SHP77 treated with DMSO at 0.1 percent for 48 hours (cell line): Measurements from ENCODE around the gene FOXL2NB.

Source experiments
- DNase-seq: peaks from one replicate; lab custom pipeline; 2025; lab: John Stamatoyannopoulos, UW

Gene FOXL2NB

GRCh38 chr3:138945709-138946662 lies 1.0 kb upstream of the FOXL2NB start:
- no peak for DNase-seq

GRCh38 chr3:138947495-138948121 lies 591 bp downstream of the FOXL2NB start:
- DNase-seq: no peak

GRCh38 chr3:138948371-138949001 lies 1.5 kb downstream of the FOXL2NB start:
- DNase-seq: no peak

- no peak for DNase-seq
These were observed 2.0 kb downstream of the FOXL2NB start for GRCh38 chr3:138949002-138949418.

GRCh38 chr3:138949445-138950005 lies 2.5 kb downstream of the FOXL2NB start:
- no peak for DNase-seq

GRCh38 chr3:138950006-138950644 lies 3.1 kb downstream of the FOXL2NB start:
- DNase-seq: no peak

- no peak for DNase-seq
These were observed 3.7 kb downstream of the FOXL2NB start for GRCh38 chr3:138950701-138951100.

GRCh38 chr3:138960417-138960852 lies 13.4 kb downstream of the FOXL2NB start:
- no peak for DNase-seq

GRCh38 chr3:138962854-138963560 lies 16.0 kb downstream of the FOXL2NB start:
- no peak for DNase-seq

- no peak for DNase-seq
These were observed 17.2 kb downstream of the FOXL2NB start for GRCh38 chr3:138964264-138964663.

GRCh38 chr3:138964923-138965322 lies 17.9 kb downstream of the FOXL2NB start:
- no peak for DNase-seq

- DNase-seq: no peak
These were observed 24.8 kb downstream of the FOXL2NB start for GRCh38 chr3:138971766-138972320.

- DNase-seq: no peak
These were observed 25.9 kb downstream of the FOXL2NB start for GRCh38 chr3:138972941-138973340.

GRCh38 chr3:138974462-138974861 lies 27.4 kb downstream of the FOXL2NB start:
- DNase-seq: no peak

- no peak for DNase-seq
These were observed 28.3 kb downstream of the FOXL2NB start for GRCh38 chr3:138975351-138975750.

GRCh38 chr3:138976047-138976446 lies 29.0 kb downstream of the FOXL2NB start:
- no peak for DNase-seq

GRCh38 chr3:138984816-138985215 lies 37.8 kb downstream of the FOXL2NB start:
- no peak for DNase-seq

GRCh38 chr3:138985932-138986331 lies 38.9 kb downstream of the FOXL2NB start:
- DNase-seq: no peak

GRCh38 chr3:138987181-138987580 lies 40.2 kb downstream of the FOXL2NB start:
- DNase-seq: no peak

- DNase-seq: no peak
These were observed 48.7 kb downstream of the FOXL2NB start for GRCh38 chr3:138995706-138996105.
